Measurements from ENCODE around the gene ZWINT. TPM values are rescaled to one million over a fixed set of nuclear protein-coding genes. Genes with fewer than 3 reads are reported as not detected.

ZWINT gene
- total RNA-seq, 4 donors from 2014 or later = 5.2 to 21.9 (median 6.9) TPM

DNA sequence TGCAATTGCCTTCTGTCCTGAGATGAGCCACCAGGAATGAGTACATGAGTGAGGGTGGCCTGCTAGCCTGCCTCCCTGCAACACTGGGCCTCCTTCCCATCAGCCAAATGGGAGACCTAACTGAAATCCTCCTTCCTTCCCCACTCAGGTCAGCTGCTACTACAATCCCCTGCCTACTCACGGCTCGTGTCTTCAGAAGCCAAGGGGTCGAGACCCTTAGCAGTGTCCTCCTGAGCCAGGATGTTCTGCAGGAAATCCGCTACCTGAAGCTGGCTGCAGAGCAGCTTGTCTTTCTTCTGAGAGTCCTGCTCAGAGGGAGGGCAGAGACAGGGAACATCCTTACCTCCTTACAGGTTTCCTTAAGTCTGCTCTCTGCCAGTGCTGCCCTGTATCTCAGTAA is 1.2 kb downstream of the ZWINT start:
- Histone ChIP-seq H3K4me3 (no peak overlapping the region), H3K4me1 (peaks cover 0 to 16% (median 11%) of the 10 kb centered on the region in 4 donors), H3K9me3 (no peaks in the 10 kb centered on the region), H3K27me3 (no peaks in the 10 kb centered on the region), H3K27ac (no peak overlapping the region), H3K36me3 (no peaks in the 10 kb centered on the region)
- in situ Hi-C loops (cut with MboI; ENCODE audit: low pct_ligation_motif_present in 1 of 4, low pct_unique_long_range_greater_than_20kb in 1 of 4, low sequenced_read_pairs in 3 of 4) = no loop called here
- WGBS, 2 donors (ENCODE audit: low coverage in 1 of 2) = 96% methylated on average over 4 of the region's 4 CpGs; no CpG with 5 or more reads in 1 of the 2 donors
- DNase-seq = no peak
- intact Hi-C loops (cut with DNase I; ENCODE audit: low total_unique reads) = no loop called here
- TF ChIP-seq POLR2A (IDR thresholded peaks at IDR 0.05) (no peak), CTCF (IDR thresholded peaks at IDR 0.05) (no peak), POLR2AphosphoS5 (IDR thresholded peaks at IDR 0.05) (no peak), EP300 (IDR thresholded peaks at IDR 0.05; ENCODE audit: low read depth) (no peak)

GRCh38 chr10:56357018-56357417 is 4.0 kb downstream of the ZWINT start:
- Histone ChIP-seq H3K4me3 (no peak overlapping the region), H3K4me1 (peaks cover 0 to 11% (median 9%) of the 10 kb centered on the region in 4 donors), H3K36me3 (no peaks in the 10 kb centered on the region), H3K27ac (no peak overlapping the region), H3K9me3 (no peaks in the 10 kb centered on the region), H3K27me3 (no peaks in the 10 kb centered on the region)
- in situ Hi-C loops (cut with MboI; ENCODE audit: low pct_ligation_motif_present in 1 of 4, low pct_unique_long_range_greater_than_20kb in 1 of 4, low sequenced_read_pairs in 3 of 4) (no loop called here), intact Hi-C loops (cut with DNase I; ENCODE audit: low total_unique reads) (no loop called here)
- TF ChIP-seq CTCF (IDR thresholded peaks at IDR 0.05) = no peak
- no peak for TF ChIP-seq POLR2AphosphoS5 (IDR thresholded peaks at IDR 0.05)
- no peak for TF ChIP-seq EP300 (IDR thresholded peaks at IDR 0.05; ENCODE audit: low read depth)
- TF ChIP-seq POLR2A (IDR thresholded peaks at IDR 0.05) = no peak
- DNase-seq = no peak

DNA sequence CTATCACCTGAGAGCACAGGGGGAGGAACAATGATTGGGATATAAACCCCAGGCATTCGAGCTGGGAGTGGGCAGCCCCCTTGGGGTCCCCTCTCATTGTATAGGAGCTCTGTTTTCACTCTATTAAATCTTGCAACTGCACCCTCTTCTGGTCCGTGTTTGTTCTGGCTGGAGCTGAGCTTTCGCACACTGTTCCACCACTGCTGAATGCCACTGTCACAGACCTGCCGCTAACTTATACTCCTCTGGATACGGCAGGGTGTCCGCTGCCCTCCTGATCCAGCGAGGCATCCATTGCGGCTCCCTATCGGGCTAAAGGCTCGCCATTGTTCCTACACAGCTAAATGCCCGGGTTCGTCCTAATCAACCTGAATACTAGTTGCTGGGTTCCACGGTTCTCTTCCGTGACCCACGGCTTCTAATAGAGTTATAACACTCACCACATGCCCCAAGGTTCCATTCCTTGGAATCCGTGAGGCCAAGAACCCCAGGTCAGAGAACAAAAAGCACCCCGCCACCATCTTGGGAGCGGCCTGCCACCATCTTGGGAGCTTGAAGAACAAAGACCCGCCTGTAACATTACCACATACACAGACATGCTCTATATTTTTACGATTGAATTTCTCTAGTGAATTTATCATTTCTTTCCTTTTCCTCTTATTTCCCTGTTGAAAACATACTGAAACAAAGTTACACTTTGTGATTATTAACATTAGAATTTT is 9.0 kb downstream of the ZWINT start:
- in situ Hi-C loops (cut with MboI; ENCODE audit: low pct_ligation_motif_present in 1 of 4, low pct_unique_long_range_greater_than_20kb in 1 of 4, low sequenced_read_pairs in 3 of 4) (no loop called here), intact Hi-C loops (cut with DNase I; ENCODE audit: low total_unique reads) (no loop called here)
- 95 to 99% methylated on average over 18 to 20 of the region's 20 CpGs for WGBS, 2 donors (ENCODE audit: low coverage in 1 of 2)

GRCh38 chr10:56349611-56350010 is 11.4 kb downstream of the ZWINT start:
- H3K27me3 ChIP-seq = no peaks in the 10 kb centered on the region
- WGBS, 2 donors (ENCODE audit: low coverage in 1 of 2) = 63 to 76% methylated on average over 1 of the region's 1 CpG
- in situ Hi-C loops (cut with MboI; ENCODE audit: low pct_ligation_motif_present in 1 of 4, low pct_unique_long_range_greater_than_20kb in 1 of 4, low sequenced_read_pairs in 3 of 4) (no loop called here), intact Hi-C loops (cut with DNase I; ENCODE audit: low total_unique reads) (no loop called here)
- H3K4me3 ChIP-seq = no peak overlapping the region
- no peak overlapping the region for H3K27ac ChIP-seq
- DNase-seq = no peak
- H3K9me3 ChIP-seq = no peaks in the 10 kb centered on the region
- TF ChIP-seq POLR2A (IDR thresholded peaks at IDR 0.05) (no peak), EP300 (IDR thresholded peaks at IDR 0.05; ENCODE audit: low read depth) (no peak), POLR2AphosphoS5 (IDR thresholded peaks at IDR 0.05) (no peak), CTCF (IDR thresholded peaks at IDR 0.05) (no peak)
- no peaks in the 10 kb centered on the region for H3K36me3 ChIP-seq
- no peaks in the 10 kb centered on the region for H3K4me1 ChIP-seq

More for the DNA sequence above, 9.0 kb downstream of the ZWINT start:
- no peak overlapping the region for H3K4me3 ChIP-seq
- H3K27ac ChIP-seq = no peak overlapping the region
- no peak for TF ChIP-seq CTCF (IDR thresholded peaks at IDR 0.05)
- no peak for DNase-seq
- H3K4me1 ChIP-seq = no peaks in the 10 kb centered on the region
- H3K36me3 ChIP-seq = no peaks in the 10 kb centered on the region
- no peaks in the 10 kb centered on the region for H3K27me3 ChIP-seq
- H3K9me3 ChIP-seq = no peaks in the 10 kb centered on the region

All from transverse colon (tissue), 4 donors.